HCT116 (cell line): ENCODE measurements around the gene HCN3. TPM values are rescaled to one million over a fixed set of nuclear protein-coding genes. Genes with fewer than 3 reads are reported as not detected.

Experiments
- ATAC-seq: fragments of 200-7000 bp; cut with Tn5 transposase; 2 replicates; pipeline ENCODE4 v1.9.1; 2020; ENCODE audit warnings: mild to moderate bottlenecking, moderate library complexity
- BruUV-seq: library from RNA; stranded (reverse); fragments of 400-500 nt; replicated peaks from 2 replicates; lab custom pipeline; 2021; lab: Mats Ljungman, UMichigan
- CTCF ChIA-PET: fragments of 300-600 bp; sonication (Branson Sonifier 250); formaldehyde crosslinking; loops from one replicate; lab custom pipeline; 2021; ENCODE audit warnings: antibody characterized with exemption; lab: Charles Lee
- POLR2A ChIA-PET: fragments of 300-600, 350-600 bp; sonication (Branson Sonifier 250); formaldehyde crosslinking; loops from one replicate; lab custom pipeline; 2021; ENCODE audit warnings: antibody characterized with exemption; lab: Charles Lee
- RAD21 ChIA-PET, 2 experiments: fragments of 300-600 bp; sonication (Branson Sonifier 250); formaldehyde crosslinking; loops; one replicate each; lab custom pipeline; 2023; ENCODE audit warnings: low total read pairs in 2 of 2; ENCODE audit not compliant: uncharacterized antibody in 2 of 2, unreplicated experiment in 2 of 2, low non-redundant PET in 1 of 2; lab: Charles Lee
- DNase-seq: peaks from one replicate; pipeline ENCODE4 v3.0.0-alpha.2; 2010; ENCODE audit warnings: low read depth, low spot score
- H2AFZ ChIP-seq: fragments of 200-600 bp; shearing (Covaris generic), sonication (generic); 2 replicates; pipeline ENCODE4 v1.6.1; 2017; ENCODE audit warnings: low read depth, mixed run types, mixed read lengths, antibody characterized with exemption, low read length; ENCODE audit not compliant: poor library complexity, severe bottlenecking
- H3K27ac ChIP-seq: 2 replicates; pipeline ENCODE4 v1.5.1; 2012; ENCODE audit warnings: low read depth, low read length
- H3K27me3 ChIP-seq: fragments of 200-600 bp; sonication (generic); 2 replicates; pipeline ENCODE4 v1.6.1; 2016; ENCODE audit warnings: mixed run types, low read length, mixed read lengths; ENCODE audit not compliant: insufficient read depth
- H3K36me3 ChIP-seq, 2 experiments: fragments of 200-500 bp in 1 of 2; fragments of 200-600 bp in 1 of 2; sonication (Bioruptor generic) in 1 of 2; sonication (generic) in 1 of 2; 2 replicates each; pipeline versions ENCODE4 v1.5.1 to v1.6.1; 2014 to 2016; ENCODE audit warnings: low read length in 2 of 2, inconsistent platforms in 1 of 2, mixed read lengths in 1 of 2, mixed run types in 1 of 2; ENCODE audit not compliant: insufficient read depth in 2 of 2, control insufficient read depth in 1 of 2
- H3K4me1 ChIP-seq, 2 experiments: fragments of 200-600 bp in 1 of 2; sonication (generic) in 1 of 2; 2 replicates each; pipeline versions ENCODE4 v1.5.1 to v1.6.1; 2012 to 2017; ENCODE audit warnings: low read length in 2 of 2, inconsistent platforms in 1 of 2, mild to moderate bottlenecking in 1 of 2, mixed read lengths in 1 of 2, mixed run types in 1 of 2, moderate library complexity in 1 of 2; ENCODE audit not compliant: insufficient read depth in 2 of 2, control insufficient read depth in 1 of 2
- H3K4me2 ChIP-seq: fragments of 200-600 bp; sonication (generic); 2 replicates; pipeline ENCODE4 v1.6.1; 2017; ENCODE audit warnings: mixed run types, low read length, mixed read lengths
- H3K4me3 ChIP-seq, 2 experiments: fragments of 200-600 bp in 1 of 2; sonication (generic) in 1 of 2; replicated peaks in 1 of 2; 2 replicates each; pipeline ENCODE4 v1.5.1; 2011 to 2016; ENCODE audit warnings: low read length in 2 of 2, control low read depth in 1 of 2, low read depth in 1 of 2, mild to moderate bottlenecking in 1 of 2, mixed read lengths in 1 of 2, mixed run types in 1 of 2
- H3K79me2 ChIP-seq: fragments of 200-600 bp; sonication (generic); 2 replicates; pipeline ENCODE4 v1.6.1; 2017; ENCODE audit warnings: mild to moderate bottlenecking, mixed run types, low read length, moderate library complexity, mixed read lengths; ENCODE audit not compliant: insufficient read depth
- H3K9ac ChIP-seq: fragments of 200-600 bp; sonication (generic); 2 replicates; pipeline ENCODE4 v1.6.1; 2016; ENCODE audit warnings: low read length, mixed read lengths
- H3K9me2 ChIP-seq: fragments of 200-600 bp; sonication (generic), shearing (Covaris generic); 2 replicates; pipeline ENCODE4 v1.6.1; 2017; ENCODE audit warnings: mixed run types, mild to moderate bottlenecking, moderate library complexity; ENCODE audit not compliant: insufficient read depth
- H3K9me3 ChIP-seq, 2 experiments: fragments of 200-500 bp in 1 of 2; fragments of 200-600 bp in 1 of 2; sonication (Bioruptor generic) in 1 of 2; sonication (generic) in 1 of 2; 2 replicates each; pipeline ENCODE4 v1.6.1; 2014 to 2017; ENCODE audit warnings: low read length in 2 of 2, mixed read lengths in 2 of 2, inconsistent platforms in 1 of 2, low read depth in 1 of 2, mild to moderate bottlenecking in 1 of 2, mixed run types in 1 of 2, moderate library complexity in 1 of 2; ENCODE audit not compliant: control insufficient read depth in 1 of 2, insufficient read depth in 1 of 2
- H4K20me1 ChIP-seq: fragments of 200-600 bp; sonication (generic), shearing (Covaris generic); 2 replicates; pipeline ENCODE4 v1.6.1; 2017; ENCODE audit warnings: mixed run types, mild to moderate bottlenecking, moderate library complexity; ENCODE audit not compliant: insufficient read depth
- ELF1 ChIP-seq: IDR thresholded peaks from 2 replicates; pipeline ENCODE4 v1.6.1; 2012; ENCODE audit warnings: low read depth, borderline replicate concordance
- EZH2 ChIP-seq: fragments of 200-600 bp; sonication (generic); IDR thresholded peaks from 2 replicates; pipeline ENCODE4 v1.6.1; 2017; ENCODE audit warnings: antibody characterized with exemption, mixed run types
- FOSL1 ChIP-seq: IDR thresholded peaks from 2 replicates; pipeline ENCODE4 v1.6.1; 2012; ENCODE audit warnings: low read depth
- JUND ChIP-seq: IDR thresholded peaks from 2 replicates; pipeline ENCODE4 v1.6.1; 2012
- POLR2A ChIP-seq: IDR thresholded peaks from 2 replicates; pipeline ENCODE4 v1.7.0; 2011; ENCODE audit warnings: borderline replicate concordance; ENCODE audit not compliant: insufficient read depth, insufficient read length; ENCODE audit errors: extremely low read depth
- POLR2AphosphoS5 ChIP-seq: IDR thresholded peaks from 2 replicates; pipeline ENCODE4 v1.6.1; 2011; ENCODE audit warnings: mild to moderate bottlenecking, low read depth, low read length, moderate library complexity
- SIN3A ChIP-seq: IDR thresholded peaks from 2 replicates; pipeline ENCODE4 v1.6.1; 2012; ENCODE audit warnings: low read depth
- SRF ChIP-seq: IDR thresholded peaks from 2 replicates; pipeline ENCODE4 v1.6.1; 2012; ENCODE audit warnings: low read depth
- TCF7L2 ChIP-seq: IDR thresholded peaks from 2 replicates; pipeline ENCODE4 v1.7.0; 2011; ENCODE audit warnings: borderline replicate concordance, inconsistent platforms; ENCODE audit not compliant: insufficient read depth, insufficient read length; ENCODE audit errors: extremely low read depth
- YY1 ChIP-seq: IDR thresholded peaks from 2 replicates; pipeline ENCODE4 v1.6.1; 2011; ENCODE audit warnings: low read length, low read depth, moderate library complexity, mild to moderate bottlenecking; ENCODE audit not compliant: insufficient replicate concordance; ENCODE audit errors: extremely low read depth
- ZFX ChIP-seq: fragments of 450-650 bp; IDR thresholded peaks from 2 replicates; pipeline ENCODE4 v1.6.1; 2017
- ZNF274 ChIP-seq: fragments of 200-500 bp; sonication (Bioruptor generic); IDR thresholded peaks from 2 replicates; pipeline ENCODE4 v1.6.1; 2014; ENCODE audit warnings: mild to moderate bottlenecking, low read depth, low read length, inconsistent platforms
- intact Hi-C: fragments of 100-400 bp; cut with micrococcal nuclease; formaldehyde crosslinking; loops from 2 replicates; pipeline ENCODE4 v1.10.0; 2022
- total RNA-seq: library from RNA; stranded (reverse); gene quantifications from one replicate; pipeline ENCODE4 v1.2.1, GENCODE V29; 2021; ENCODE audit not compliant: unreplicated experiment
- TF ChIP-seq, protein P1 (sequence below): IDR thresholded peaks from 2 replicates; pipeline ENCODE4 v1.6.1; 2011; ENCODE audit warnings: mild to moderate bottlenecking, low read length, moderate library complexity; ENCODE audit not compliant: insufficient replicate concordance; ENCODE audit errors: extremely low read depth

Gene HCN3
- total RNA-seq, 1 experiment from 2014 or later: 8.5 TPM

DNA sequence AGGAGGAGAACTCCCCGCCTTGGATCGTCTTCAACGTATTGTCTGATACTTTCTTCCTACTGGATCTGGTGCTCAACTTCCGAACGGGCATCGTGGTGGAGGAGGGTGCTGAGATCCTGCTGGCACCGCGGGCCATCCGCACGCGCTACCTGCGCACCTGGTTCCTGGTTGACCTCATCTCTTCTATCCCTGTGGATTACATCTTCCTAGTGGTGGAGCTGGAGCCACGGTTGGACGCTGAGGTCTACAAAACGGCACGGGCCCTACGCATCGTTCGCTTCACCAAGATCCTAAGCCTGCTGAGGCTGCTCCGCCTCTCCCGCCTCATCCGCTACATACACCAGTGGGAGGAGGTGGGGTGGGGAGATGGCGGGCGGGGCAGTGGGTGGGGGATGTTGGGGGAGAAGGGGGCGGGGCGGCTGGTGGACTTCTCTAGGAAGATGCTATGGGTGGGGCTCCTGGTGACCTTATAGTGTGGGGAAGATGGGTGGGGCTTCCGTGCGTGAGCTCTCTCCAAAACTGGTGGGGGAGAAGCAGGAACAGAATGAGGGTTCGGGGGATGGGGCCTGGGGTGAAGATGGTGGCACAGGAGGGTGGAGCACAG lies 5.3 kb downstream of the HCN3 start:
- ChIA-PET POLR2A (no interaction called here), CTCF (no interaction called here), RAD21 (no interaction called here)
- Histone ChIP-seq H3K9ac (no peak overlapping the region), H3K9me3 (no peaks in the 10 kb centered on the region), H3K4me3 (no peak overlapping the region), H3K9me2 (no peaks in the 10 kb centered on the region), H3K4me2 (no peak overlapping the region), H3K79me2 (no peaks in the 10 kb centered on the region), H3K27me3 (no peaks in the 10 kb centered on the region), H3K36me3 (no peaks in the 10 kb centered on the region), H2AFZ (no peak overlapping the region), H4K20me1 (no peaks in the 10 kb centered on the region), H3K27ac (no peak overlapping the region), H3K4me1 (peaks cover 0 to 10% of the 10 kb centered on the region in 2 experiments; a peak in 2 of 4 replicates)
- DNase-seq (no peak), ATAC-seq (no peak)
- TF ChIP-seq, protein P1, sequence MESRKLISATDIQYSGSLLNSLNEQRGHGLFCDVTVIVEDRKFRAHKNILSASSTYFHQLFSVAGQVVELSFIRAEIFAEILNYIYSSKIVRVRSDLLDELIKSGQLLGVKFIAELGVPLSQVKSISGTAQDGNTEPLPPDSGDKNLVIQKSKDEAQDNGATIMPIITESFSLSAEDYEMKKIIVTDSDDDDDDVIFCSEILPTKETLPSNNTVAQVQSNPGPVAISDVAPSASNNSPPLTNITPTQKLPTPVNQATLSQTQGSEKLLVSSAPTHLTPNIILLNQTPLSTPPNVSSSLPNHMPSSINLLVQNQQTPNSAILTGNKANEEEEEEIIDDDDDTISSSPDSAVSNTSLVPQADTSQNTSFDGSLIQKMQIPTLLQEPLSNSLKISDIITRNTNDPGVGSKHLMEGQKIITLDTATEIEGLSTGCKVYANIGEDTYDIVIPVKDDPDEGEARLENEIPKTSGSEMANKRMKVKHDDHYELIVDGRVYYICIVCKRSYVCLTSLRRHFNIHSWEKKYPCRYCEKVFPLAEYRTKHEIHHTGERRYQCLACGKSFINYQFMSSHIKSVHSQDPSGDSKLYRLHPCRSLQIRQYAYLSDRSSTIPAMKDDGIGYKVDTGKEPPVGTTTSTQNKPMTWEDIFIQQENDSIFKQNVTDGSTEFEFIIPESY: no peak
- TF ChIP-seq ZNF274 (no peak), ZFX (no peak), POLR2AphosphoS5 (no peak), YY1 (no peak), EZH2 (no peak), ELF1 (no peak), SIN3A (no peak), POLR2A (no peak), SRF (no peak), FOSL1 (no peak), TCF7L2 (no peak), JUND (no peak)
- intact Hi-C loops: no loop called here
- no TSS peak for BruUV-seq
